ENCODE results near the gene KCNS1. TPM values are rescaled to one million over a fixed set of nuclear protein-coding genes. Genes with fewer than 3 reads are reported as not detected.
"Not testable (repeated sequence)": the region's sequence is repeated elsewhere in the genome, so short reads cannot be mapped to it uniquely, and the experiment has no call there.

KCNS1 gene
- total RNA-seq, 2 donors from 2014 or later, result 0.33 to 0.39 TPM

DNA sequence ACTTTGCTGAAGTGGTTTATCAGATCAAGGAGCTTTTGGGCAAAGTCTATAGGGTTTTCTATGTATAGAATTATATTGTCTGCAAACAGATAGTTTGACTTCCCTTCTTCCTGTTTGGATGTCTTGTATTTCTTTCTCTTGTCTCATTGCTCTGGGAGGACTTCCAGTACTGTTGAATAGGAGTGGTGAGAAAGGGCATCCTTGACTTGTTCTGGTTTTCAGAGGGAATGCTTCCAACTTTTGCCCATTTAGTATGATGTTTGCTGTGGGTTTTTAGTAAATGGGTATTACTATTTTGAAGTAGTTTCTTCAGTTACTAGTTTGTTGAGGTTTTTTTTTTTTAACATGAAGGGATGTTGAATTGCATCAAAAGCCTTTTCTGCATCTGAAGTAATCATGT lies 36.1 kb downstream of the KCNS1 start:
- Histone ChIP-seq H3K36me3 (no peaks in the 10 kb centered on the region), H3K27ac (no peak overlapping the region), H3K4me1 (no peaks in the 10 kb centered on the region), H3K9me3 (no peaks in the 10 kb centered on the region), H3K27me3 (no peaks in the 10 kb centered on the region), H3K4me3 (no peak overlapping the region)
- no peak for DNase-seq (ENCODE audit: low spot score)
- TF ChIP-seq, protein P1, sequence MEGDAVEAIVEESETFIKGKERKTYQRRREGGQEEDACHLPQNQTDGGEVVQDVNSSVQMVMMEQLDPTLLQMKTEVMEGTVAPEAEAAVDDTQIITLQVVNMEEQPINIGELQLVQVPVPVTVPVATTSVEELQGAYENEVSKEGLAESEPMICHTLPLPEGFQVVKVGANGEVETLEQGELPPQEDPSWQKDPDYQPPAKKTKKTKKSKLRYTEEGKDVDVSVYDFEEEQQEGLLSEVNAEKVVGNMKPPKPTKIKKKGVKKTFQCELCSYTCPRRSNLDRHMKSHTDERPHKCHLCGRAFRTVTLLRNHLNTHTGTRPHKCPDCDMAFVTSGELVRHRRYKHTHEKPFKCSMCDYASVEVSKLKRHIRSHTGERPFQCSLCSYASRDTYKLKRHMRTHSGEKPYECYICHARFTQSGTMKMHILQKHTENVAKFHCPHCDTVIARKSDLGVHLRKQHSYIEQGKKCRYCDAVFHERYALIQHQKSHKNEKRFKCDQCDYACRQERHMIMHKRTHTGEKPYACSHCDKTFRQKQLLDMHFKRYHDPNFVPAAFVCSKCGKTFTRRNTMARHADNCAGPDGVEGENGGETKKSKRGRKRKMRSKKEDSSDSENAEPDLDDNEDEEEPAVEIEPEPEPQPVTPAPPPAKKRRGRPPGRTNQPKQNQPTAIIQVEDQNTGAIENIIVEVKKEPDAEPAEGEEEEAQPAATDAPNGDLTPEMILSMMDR (IDR thresholded peaks at IDR 0.05), result no peak

DNA sequence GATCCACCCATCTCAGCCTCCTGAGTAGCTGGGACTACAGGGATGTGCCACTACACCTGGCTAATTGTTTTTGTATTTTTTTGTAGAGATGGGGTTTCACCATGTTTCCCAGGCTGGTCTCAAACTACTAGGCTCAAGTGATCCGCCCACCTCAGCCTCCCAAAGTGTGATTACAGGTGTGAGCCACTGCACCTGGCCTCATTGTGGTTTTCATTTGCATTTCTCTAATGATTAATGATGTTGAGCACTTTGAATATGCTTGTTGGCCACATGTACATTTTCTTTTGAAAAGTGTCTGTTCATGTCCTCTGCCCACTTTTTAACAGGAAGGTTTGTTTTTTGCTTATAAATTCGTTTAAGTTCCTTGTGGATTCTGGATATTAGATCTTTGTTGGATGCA lies 37.8 kb downstream of the KCNS1 start:
- H3K27ac ChIP-seq; H3K4me1 ChIP-seq; H3K9me3 ChIP-seq; DNase-seq (ENCODE audit: low spot score); H3K36me3 ChIP-seq; H3K4me3 ChIP-seq; H3K27me3 ChIP-seq: not testable (repeated sequence)

DNA sequence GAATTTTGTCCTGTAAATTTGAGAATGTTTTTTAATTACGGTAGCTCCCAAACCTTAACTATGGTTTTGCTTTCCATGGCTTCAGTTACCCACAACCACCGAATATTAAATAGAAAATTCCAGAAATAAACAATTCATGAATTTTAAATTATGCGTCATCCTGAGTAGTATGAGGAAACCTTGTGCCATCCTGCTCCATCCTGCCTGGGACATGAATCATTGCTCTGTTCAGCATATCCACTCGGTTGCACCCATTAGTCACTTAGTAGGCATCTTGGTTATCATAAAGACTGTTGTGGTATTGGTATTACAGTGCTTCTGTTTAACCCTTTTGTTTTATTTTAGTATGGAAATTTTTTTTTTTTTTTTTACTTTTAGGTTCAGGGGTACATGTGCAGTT lies 39.7 kb downstream of the KCNS1 start:
- H3K9me3 ChIP-seq, result no peaks in the 10 kb centered on the region
- H3K27ac ChIP-seq, result no peak overlapping the region
- H3K36me3 ChIP-seq, result no peaks in the 10 kb centered on the region
- H3K4me1 ChIP-seq, result no peaks in the 10 kb centered on the region
- H3K27me3 ChIP-seq, result no peaks in the 10 kb centered on the region
- TF ChIP-seq, protein P1 (IDR thresholded peaks at IDR 0.05), result no peak
- H3K4me3 ChIP-seq, result no peak overlapping the region
- DNase-seq (ENCODE audit: low spot score), result no peak

DNA sequence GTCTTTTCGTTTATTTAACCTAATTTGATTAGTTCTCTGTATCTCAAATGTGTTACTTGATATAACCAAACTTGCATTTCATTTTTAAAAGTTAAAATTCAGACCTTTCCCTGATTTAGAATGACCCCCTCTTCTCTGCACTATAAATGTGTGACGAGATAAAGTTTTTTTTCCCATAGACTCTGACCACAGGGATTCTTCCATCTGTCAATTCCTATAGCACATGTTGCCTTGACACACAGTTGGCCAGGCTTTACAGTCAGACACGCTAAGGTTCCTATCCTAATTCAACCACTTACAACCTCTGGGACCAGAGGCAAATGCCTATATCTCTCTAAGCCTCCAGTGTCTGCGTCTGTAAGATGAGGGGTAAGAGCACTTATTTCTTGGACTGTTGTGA lies 40.6 kb downstream of the KCNS1 start:
- Histone ChIP-seq H3K27me3 (no peaks in the 10 kb centered on the region), H3K4me1 (no peaks in the 10 kb centered on the region), H3K4me3 (no peak overlapping the region), H3K9me3 (no peaks in the 10 kb centered on the region), H3K36me3 (no peaks in the 10 kb centered on the region), H3K27ac (no peak overlapping the region)
- TF ChIP-seq, protein P1 (IDR thresholded peaks at IDR 0.05), result no peak
- DNase-seq (ENCODE audit: low spot score), result no peak

DNA sequence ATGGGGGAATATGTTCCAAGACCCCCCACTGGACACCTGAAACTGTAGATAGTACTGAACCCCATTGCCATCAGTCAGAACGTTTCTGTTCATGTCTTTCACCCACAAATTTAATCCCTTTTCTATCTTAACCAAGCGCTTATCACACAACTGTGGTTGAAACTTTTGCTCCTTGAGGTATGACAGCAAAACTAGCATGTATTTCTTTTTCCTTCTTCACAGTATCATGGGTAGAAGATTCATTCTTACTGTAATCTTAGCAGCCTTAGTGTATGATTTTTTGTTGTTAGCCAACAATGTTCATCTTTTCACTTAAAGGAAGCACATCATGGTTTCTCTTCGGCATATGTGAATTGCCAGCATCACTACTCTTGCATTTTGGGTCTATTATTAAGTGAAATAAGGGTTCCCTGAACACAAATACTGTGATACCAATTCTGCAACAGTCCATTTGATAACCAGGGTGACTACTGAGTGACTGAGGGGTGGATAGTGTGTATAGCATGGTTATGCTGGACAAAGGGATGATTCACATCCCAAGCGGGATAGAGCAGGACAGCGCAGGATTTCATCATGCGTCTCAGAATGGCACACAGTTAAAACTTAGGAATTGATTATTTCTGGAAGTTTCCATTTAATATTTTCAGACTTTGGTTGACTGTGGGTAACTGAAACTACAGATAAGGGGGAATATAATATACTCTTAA lies 41.8 kb downstream of the KCNS1 start:
- no peak for DNase-seq (ENCODE audit: low spot score)
- Histone ChIP-seq H3K4me3 (no peak overlapping the region), H3K27ac (no peak overlapping the region), H3K27me3 (no peaks in the 10 kb centered on the region), H3K9me3 (no peaks in the 10 kb centered on the region), H3K36me3 (no peaks in the 10 kb centered on the region), H3K4me1 (no peaks in the 10 kb centered on the region)
- TF ChIP-seq, protein P1 (IDR thresholded peaks at IDR 0.05), result no peak

DNA sequence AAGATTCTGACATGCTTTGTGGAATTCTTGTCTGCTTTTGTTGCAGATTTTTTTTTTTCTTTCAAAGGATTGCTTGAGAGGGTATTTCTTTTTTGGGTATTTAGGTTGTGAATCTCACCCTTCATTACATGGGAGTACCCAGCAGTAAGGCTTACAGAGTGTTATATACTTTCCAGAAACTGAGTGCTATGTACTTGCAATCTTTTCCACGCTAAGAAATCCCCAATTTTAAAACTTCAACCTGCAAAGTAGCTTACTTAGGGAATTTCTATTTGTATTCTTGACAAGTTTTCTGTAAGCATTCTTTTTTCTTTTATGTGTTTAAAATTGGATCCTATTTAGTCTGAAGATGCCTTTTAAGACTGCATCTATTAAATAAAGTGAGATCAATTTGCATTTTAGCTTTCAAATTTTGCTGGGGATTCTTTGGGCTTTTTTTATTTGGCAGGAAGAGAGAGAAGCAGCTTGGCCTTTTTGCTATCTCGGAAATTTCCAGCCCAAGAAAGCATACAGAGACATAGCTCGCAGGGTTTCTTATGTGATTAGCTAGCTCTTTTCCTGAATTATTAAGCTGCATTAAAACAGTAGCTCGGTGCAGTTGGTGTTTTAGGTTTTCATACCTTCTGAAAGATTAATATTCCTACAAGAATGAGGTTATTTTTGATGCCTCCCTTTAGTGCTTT lies 42.6 kb downstream of the KCNS1 start:
- Histone ChIP-seq H3K9me3 (no peaks in the 10 kb centered on the region), H3K4me1 (peaks cover 0 to 2% of the 10 kb centered on the region in 2 donors), H3K27me3 (no peaks in the 10 kb centered on the region), H3K36me3 (no peaks in the 10 kb centered on the region), H3K27ac (no peak overlapping the region), H3K4me3 (no peak overlapping the region)
- TF ChIP-seq, protein P1 (IDR thresholded peaks at IDR 0.05), result no peak
- no peak for DNase-seq (ENCODE audit: low spot score)
